GM12878 (cell line): ENCODE measurements around the gene NT5DC4. TPM values are rescaled to one million over a fixed set of nuclear protein-coding genes. Genes with fewer than 3 reads are reported as not detected.

Source experiments
- ASH2L ChIP-seq: fragments of 300-600, 200-600 bp; sonication (generic); IDR thresholded peaks from 2 replicates; pipeline ENCODE4 v1.6.1; 2017; ENCODE audit warnings: low read depth, mild to moderate bottlenecking, borderline replicate concordance
- BCL3 ChIP-seq: IDR thresholded peaks from 2 replicates; pipeline ENCODE4 v1.6.1; 2011; ENCODE audit warnings: borderline replicate concordance, low read depth, mild to moderate bottlenecking, moderate library complexity, low read length; ENCODE audit not compliant: insufficient read depth, poor library complexity, severe bottlenecking
- CHD4 ChIP-seq: fragments of 200-600 bp; sonication (generic); IDR thresholded peaks from 2 replicates; pipeline ENCODE4 v1.6.1; 2016; ENCODE audit warnings: mild to moderate bottlenecking
- CREB1 ChIP-seq: IDR thresholded peaks from 2 replicates; pipeline ENCODE4 v1.6.1; 2012; ENCODE audit warnings: low read depth, mild to moderate bottlenecking, inconsistent platforms
- EED ChIP-seq: sonication (generic); IDR thresholded peaks from 2 replicates; pipeline ENCODE4 v1.6.1; 2016; ENCODE audit warnings: antibody characterized with exemption, low read depth
- KDM1A ChIP-seq: fragments of 200-600 bp; sonication (generic); IDR thresholded peaks from 2 replicates; pipeline ENCODE4 v1.6.1; 2016; ENCODE audit warnings: borderline replicate concordance
- KLF5 ChIP-seq: fragments of 450-650 bp; IDR thresholded peaks from 2 replicates; pipeline ENCODE4 v1.6.1; 2014; ENCODE audit warnings: mild to moderate bottlenecking; ENCODE audit not compliant: partially characterized antibody
- NFXL1 ChIP-seq: fragments of 450-650 bp; IDR thresholded peaks from 2 replicates; pipeline ENCODE4 v1.6.1; 2017; ENCODE audit warnings: antibody characterized with exemption, mild to moderate bottlenecking, borderline replicate concordance
- NFYA ChIP-seq: IDR thresholded peaks from 2 replicates; pipeline ENCODE4 v1.6.1; 2011; ENCODE audit warnings: low read depth, mild to moderate bottlenecking, low read length, improper control_type of control experiment, borderline replicate concordance
- NR2C1 ChIP-seq: fragments of 450-650 bp; IDR thresholded peaks from 2 replicates; pipeline ENCODE4 v1.6.1; 2017; ENCODE audit warnings: antibody characterized with exemption, mild to moderate bottlenecking, moderate library complexity
- RB1 ChIP-seq: fragments of 450-650 bp; formaldehyde crosslinking; IDR thresholded peaks from 2 replicates; pipeline ENCODE4 v1.6.1; 2017; ENCODE audit warnings: mild to moderate bottlenecking, borderline replicate concordance
- RELB ChIP-seq: fragments of 450-650 bp; IDR thresholded peaks from 2 replicates; pipeline ENCODE4 v1.6.1; 2017; ENCODE audit warnings: low read depth, mild to moderate bottlenecking, moderate library complexity
- RUNX3 ChIP-seq: IDR thresholded peaks from 2 replicates; pipeline ENCODE4 v1.6.1; 2012; ENCODE audit warnings: low read length, inconsistent platforms
- SMC3 ChIP-seq: IDR thresholded peaks from 2 replicates; pipeline ENCODE4 v1.6.1; 2011; ENCODE audit warnings: low read length, improper control_type of control experiment, borderline replicate concordance
- SRF ChIP-seq, 2 experiments: IDR thresholded peaks; 2 replicates each; pipeline ENCODE4 v1.6.1; 2011; ENCODE audit warnings: low read depth in 2 of 2, low read length in 2 of 2, mild to moderate bottlenecking in 1 of 2, moderate library complexity in 1 of 2
- SUZ12 ChIP-seq: fragments of 200-600 bp; sonication (generic); IDR thresholded peaks from one replicate; pipeline ENCODE4 v1.6.1; 2018; ENCODE audit warnings: antibody characterized with exemption, mild to moderate bottlenecking; ENCODE audit not compliant: unreplicated experiment
- TCF3 ChIP-seq: IDR thresholded peaks from 2 replicates; pipeline ENCODE4 v1.6.1; 2012; ENCODE audit warnings: low read depth, mild to moderate bottlenecking, low read length, borderline replicate concordance; ENCODE audit not compliant: insufficient read depth
- TCF7 ChIP-seq: IDR thresholded peaks from 2 replicates; pipeline ENCODE4 v1.6.1; 2014; ENCODE audit warnings: antibody characterized with exemption, borderline replicate concordance
- ZBED1 ChIP-seq: IDR thresholded peaks from 2 replicates; pipeline ENCODE4 v1.6.1; 2016; ENCODE audit warnings: borderline replicate concordance
- ZBTB11 ChIP-seq: fragments of 450-650 bp; formaldehyde crosslinking; IDR thresholded peaks from 2 replicates; pipeline ENCODE4 v1.5.0; 2022; ENCODE audit warnings: mild to moderate bottlenecking, missing genetic modification characterization
- ZNF24 ChIP-seq: fragments of 450-650 bp; IDR thresholded peaks from 2 replicates; pipeline ENCODE4 v1.6.1; 2017; ENCODE audit warnings: antibody characterized with exemption, mild to moderate bottlenecking
- polyA plus RNA-seq, 11 experiments: library from polyadenylated mRNA; depleted of rRNA in 4 of 11; unstranded in 6 of 11; stranded (reverse) in 5 of 11; fragments of >200 nt; fragmentation: Nextera tagmentation in 4 of 11; fragmentation: Illumina TruSeq in 1 of 11; extraction: Ambion mirVana in 4 of 11; extraction: Trizol in 1 of 11; gene quantifications; 1 replicate in 1 of 11; 2 replicates in 10 of 11; pipeline versions ENCODE4 v1.2.1 to v1.2.3, GENCODE V29; 2011 to 2016; ENCODE audit warnings: inconsistent platforms in 2 of 11, missing spikeins in 2 of 11, low read depth in 1 of 11
- total RNA-seq, 4 experiments: library from RNA; depleted of rRNA in 3 of 4; stranded (reverse); fragments of >200 nt in 3 of 4; fragmentation: Illumina TruSeq in 1 of 4; extraction: Trizol in 1 of 4; gene quantifications; 2 replicates each; pipeline versions ENCODE4 v1.2.1 to v1.2.3, GENCODE V29; 2013 to 2021
- TF ChIP-seq, protein P1 (sequence below): IDR thresholded peaks from 2 replicates; pipeline ENCODE4 v1.6.1; 2011; ENCODE audit warnings: low read depth, mild to moderate bottlenecking, low read length, moderate library complexity, borderline replicate concordance; ENCODE audit errors: extremely low read depth
- TF ChIP-seq, protein P2 (sequence below), 3 experiments: IDR thresholded peaks in 2 of 3; conservative IDR thresholded peaks in 1 of 3; 2 replicates each; pipeline ENCODE4 v1.5.1; 2011; ENCODE audit warnings: low read depth in 3 of 3, low read length in 3 of 3, mild to moderate bottlenecking in 3 of 3, control low read depth in 2 of 3, moderate library complexity in 2 of 3, inconsistent platforms in 1 of 3, mixed read lengths in 1 of 3; ENCODE audit not compliant: control insufficient read depth in 2 of 3, insufficient read depth in 1 of 3; ENCODE audit errors: extremely low read depth in 1 of 3

NT5DC4 gene
- total and polyA plus RNA-seq, 10 of the 15 experiments (the other 5 are each of a cell fraction or from before 2014, with no cell fraction given), result 0.04 to 2.6 (median 0.32) TPM; not detected in 2

DNA sequence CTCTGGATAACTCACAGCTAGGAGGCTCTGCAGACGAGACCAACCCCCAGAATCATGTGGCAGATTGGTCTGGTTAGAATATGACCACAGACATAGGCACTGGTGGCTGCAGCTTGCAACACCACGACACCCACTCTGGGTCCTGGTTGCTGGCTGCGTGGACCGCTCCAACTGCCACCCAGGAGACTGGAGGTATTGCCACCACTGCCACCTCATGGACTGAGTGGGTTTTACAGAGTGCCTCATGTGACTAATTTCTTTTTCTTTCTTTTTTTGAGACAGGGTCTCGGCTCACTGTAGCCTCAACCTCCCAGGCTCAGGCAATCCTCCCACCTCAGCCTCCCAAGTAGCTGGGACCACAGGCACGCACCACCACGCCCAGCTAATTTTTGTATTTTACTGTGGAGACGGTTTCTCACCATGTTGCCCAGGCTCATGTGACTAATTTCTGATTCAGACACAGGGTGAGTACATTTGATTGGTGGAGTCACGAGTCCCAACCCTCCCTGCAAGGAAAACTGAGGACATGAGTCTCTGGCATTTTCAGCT is 29.9 kb upstream of the NT5DC4 start (continued):
- TF ChIP-seq NR2C1 (no peak), ZNF24 (no peak), BCL3 (no peak), EED (no peak), CHD4 (no peak), ZBED1 (no peak), ASH2L (no peak), SRF (IDR thresholded peaks at IDR 0.05; ENCODE audit: low read depth in 2 of 2, low read length in 2 of 2) (no peak), TCF3 (no peak), NFXL1 (no peak), RELB (0 out of 2 replicates have a peak, but pooled peaks have one; percentile 18), CREB1 (no peak), RUNX3 (peak; percentile 50), ZBTB11 (CRISPR knock-in tag) (no peak), SMC3 (peak; percentile 70; the same call in 1 of the 2 replicates), TCF7 (no peak), SUZ12 (no peak), NFYA (no peak), KLF5 (no peak), KDM1A (no peak), RB1 (no peak)
- TF ChIP-seq, protein P1, sequence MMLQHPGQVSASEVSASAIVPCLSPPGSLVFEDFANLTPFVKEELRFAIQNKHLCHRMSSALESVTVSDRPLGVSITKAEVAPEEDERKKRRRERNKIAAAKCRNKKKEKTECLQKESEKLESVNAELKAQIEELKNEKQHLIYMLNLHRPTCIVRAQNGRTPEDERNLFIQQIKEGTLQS, result no peak
- TF ChIP-seq, protein P2, sequence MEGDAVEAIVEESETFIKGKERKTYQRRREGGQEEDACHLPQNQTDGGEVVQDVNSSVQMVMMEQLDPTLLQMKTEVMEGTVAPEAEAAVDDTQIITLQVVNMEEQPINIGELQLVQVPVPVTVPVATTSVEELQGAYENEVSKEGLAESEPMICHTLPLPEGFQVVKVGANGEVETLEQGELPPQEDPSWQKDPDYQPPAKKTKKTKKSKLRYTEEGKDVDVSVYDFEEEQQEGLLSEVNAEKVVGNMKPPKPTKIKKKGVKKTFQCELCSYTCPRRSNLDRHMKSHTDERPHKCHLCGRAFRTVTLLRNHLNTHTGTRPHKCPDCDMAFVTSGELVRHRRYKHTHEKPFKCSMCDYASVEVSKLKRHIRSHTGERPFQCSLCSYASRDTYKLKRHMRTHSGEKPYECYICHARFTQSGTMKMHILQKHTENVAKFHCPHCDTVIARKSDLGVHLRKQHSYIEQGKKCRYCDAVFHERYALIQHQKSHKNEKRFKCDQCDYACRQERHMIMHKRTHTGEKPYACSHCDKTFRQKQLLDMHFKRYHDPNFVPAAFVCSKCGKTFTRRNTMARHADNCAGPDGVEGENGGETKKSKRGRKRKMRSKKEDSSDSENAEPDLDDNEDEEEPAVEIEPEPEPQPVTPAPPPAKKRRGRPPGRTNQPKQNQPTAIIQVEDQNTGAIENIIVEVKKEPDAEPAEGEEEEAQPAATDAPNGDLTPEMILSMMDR (IDR thresholded peaks at IDR 0.05 in 2 of 3, conservative IDR thresholded peaks at IDR 0.05 in 1 of 3; ENCODE audit: control insufficient read depth in 2 of 3, extremely low read depth in 1 of 3, insufficient read depth in 1 of 3, low read depth in 3 of 3, low read length in 3 of 3), result peak; percentile 66 to 77 (median 69)
